ENCODE results near the gene PAIP1. TPM values are rescaled to one million over a fixed set of nuclear protein-coding genes. Genes with fewer than 3 reads are reported as not detected.
A peak's percentile ranks its signal among the peaks of the same experiment; 100 is the strongest.
"Not testable (repeated sequence)": the region's sequence is repeated elsewhere in the genome, so short reads cannot be mapped to it uniquely, and the experiment has no call there.

The PAIP1 gene
- total and polyA plus RNA-seq, 4 experiments from 2014 or later, result 36.0 to 48.9 (median 43.0) TPM

- Mint-ChIP-seq H3K9me3 (no peaks in the 10 kb centered on the region), H3K27ac (peak overlapping the region in 1 of 7 donors; percentile 11), H3K36me3 (peaks cover 0 to 13% of the 10 kb centered on the region in 2 donors), H3K4me3 (peak overlapping the region in 3 of 8 donors; percentile 30 to 65 (median 41)), H3K27me3 (no peaks in the 10 kb centered on the region), H3K4me1 (peaks cover 7 to 13% (median 8%) of the 10 kb centered on the region in 4 donors)
- Histone ChIP-seq H3K27me3 (ENCODE audit: insufficient read depth, low read length) (no peaks in the 10 kb centered on the region), H3K9me3 (ENCODE audit: control insufficient read depth in 1 of 2, low read length in 2 of 2) (no peaks in the 10 kb centered on the region), H3K36me3 (ENCODE audit: insufficient read depth, low read length) (no peaks in the 10 kb centered on the region), H3K4me1 (ENCODE audit: insufficient read depth, low read length) (peaks cover 9% of the 10 kb centered on the region), H3K4me3 (ENCODE audit: low read length in 2 of 2) (no peak overlapping the region), H3K27ac (ENCODE audit: low read depth, low read length) (no peak overlapping the region)
- CTCF ChIA-PET (ENCODE audit: partially characterized antibody), result interaction anchor here (1.8 to 2.1 kb wide), 2 partner anchors 42 to 74 kb away, joined by 4 to 9 read pairs; partner anchors contain the start of gene NNT
- POLR2A ChIA-PET (ENCODE audit: partially characterized antibody), result interaction anchor here (1.4 to 9.5 kb wide), 2 partner anchors 43 to 75 kb away, joined by 5 to 124 read pairs; partner anchors contain the start of genes NNT and TMEM267
- DNase-seq, result no peak
- intact Hi-C loops (cut with micrococcal nuclease), result no loop called here
These were observed 3.3 kb upstream of the PAIP1 start for GRCh38 chr5:43560128-43560527.

- POLR2A ChIA-PET (ENCODE audit: partially characterized antibody), result interaction anchor here (0.6 to 9.5 kb wide), 6 partner anchors 32 to 75 kb away, joined by 3 to 124 read pairs (median 8); partner anchors contain the start of genes C5orf34, NNT and TMEM267
- intact Hi-C loops (cut with micrococcal nuclease), result loop anchor here (1.0 to 5.0 kb wide), 4 partner anchors 73 to 1251 kb away; partner anchors contain the start of genes MRPS30 and TMEM267
- CTCF ChIA-PET (ENCODE audit: partially characterized antibody), result interaction anchor here (2.1 to 5.8 kb wide), 3 partner anchors 44 to 72 kb away, joined by 7 to 36 read pairs (median 8); partner anchors contain the start of genes NNT and TMEM267
- not testable (repeated sequence) for H3K9me3 ChIP-seq (ENCODE audit: control insufficient read depth in 1 of 2, low read length in 2 of 2); DNase-seq; H3K27me3 Mint-ChIP-seq; H3K9me3 Mint-ChIP-seq; H3K36me3 ChIP-seq (ENCODE audit: insufficient read depth, low read length); H3K27me3 ChIP-seq (ENCODE audit: insufficient read depth, low read length)
- peak overlapping the region in 6 of 8 donors; percentile 33 to 96 (median 90) for H3K4me3 Mint-ChIP-seq
- Histone ChIP-seq H3K4me1 (ENCODE audit: insufficient read depth, low read length) (peaks cover 45% of the 10 kb centered on the region), H3K4me3 (ENCODE audit: low read length in 2 of 2) (peak overlapping the region in 1 of 2 donors; percentile 84), H3K27ac (ENCODE audit: low read depth, low read length) (peak overlapping the region; percentile 84)
- peak overlapping the region in 2 of 7 donors; percentile 15 to 98 for H3K27ac Mint-ChIP-seq
- peaks cover 0 to 14% of the 10 kb centered on the region in 2 donors for H3K36me3 Mint-ChIP-seq
- peaks cover 7 to 13% (median 10%) of the 10 kb centered on the region in 4 donors for H3K4me1 Mint-ChIP-seq
These were observed 345 bp downstream of the PAIP1 start for GRCh38 chr5:43556607-43556856.

GRCh38 chr5:43555895-43556606 lies 826 bp downstream of the PAIP1 start:
- no peaks in the 10 kb centered on the region for H3K36me3 ChIP-seq (ENCODE audit: insufficient read depth, low read length)
- Mint-ChIP-seq H3K36me3 (peaks cover under 1 to 16% of the 10 kb centered on the region in 2 donors), H3K4me1 (peaks cover 7 to 13% (median 12%) of the 10 kb centered on the region in 4 donors), H3K27ac (peak overlapping the region in 6 of 7 donors; percentile 91 to 97 (median 94)), H3K9me3 (no peaks in the 10 kb centered on the region), H3K27me3 (no peaks in the 10 kb centered on the region), H3K4me3 (peak overlapping the region; percentile 90 to 96 (median 94))
- intact Hi-C loops (cut with micrococcal nuclease), result loop anchor here (1.0 to 5.0 kb wide), 4 partner anchors 73 to 1251 kb away; partner anchors contain the start of genes MRPS30 and TMEM267
- no peaks in the 10 kb centered on the region for H3K9me3 ChIP-seq (ENCODE audit: control insufficient read depth in 1 of 2, low read length in 2 of 2)
- DNase-seq, result peak in 1 of 5 donors; percentile 57
- H3K4me1 ChIP-seq (ENCODE audit: insufficient read depth, low read length), result peaks cover 50% of the 10 kb centered on the region
- H3K27me3 ChIP-seq (ENCODE audit: insufficient read depth, low read length), result no peaks in the 10 kb centered on the region
- peak overlapping the region; percentile 32 to 84 for H3K4me3 ChIP-seq (ENCODE audit: low read length in 2 of 2)
- CTCF ChIA-PET (ENCODE audit: partially characterized antibody), result interaction anchor here (0.7 to 5.8 kb wide), 6 partner anchors 13 to 77 kb away, joined by 3 to 36 read pairs (median 7); partner anchors contain the start of genes NNT and TMEM267
- peak overlapping the region; percentile 84 for H3K27ac ChIP-seq (ENCODE audit: low read depth, low read length)
- POLR2A ChIA-PET (ENCODE audit: partially characterized antibody), result interaction anchor here (0.6 to 9.5 kb wide), 7 partner anchors 22 to 75 kb away, joined by 3 to 124 read pairs (median 7); partner anchors contain the start of genes C5orf34, NNT and TMEM267

GRCh38 chr5:43554497-43554896 lies 2.4 kb downstream of the PAIP1 start:
- H3K27me3 Mint-ChIP-seq, result no peaks in the 10 kb centered on the region
- no peaks in the 10 kb centered on the region for H3K9me3 Mint-ChIP-seq
- intact Hi-C loops (cut with micrococcal nuclease), result no loop called here
- peaks cover 53% of the 10 kb centered on the region for H3K4me1 ChIP-seq (ENCODE audit: insufficient read depth, low read length)
- peaks cover 6 to 25% of the 10 kb centered on the region in 2 donors for H3K36me3 Mint-ChIP-seq
- peak overlapping the region in 1 of 7 donors; percentile 33 for H3K27ac Mint-ChIP-seq
- H3K36me3 ChIP-seq (ENCODE audit: insufficient read depth, low read length), result peaks cover 3% of the 10 kb centered on the region
- H3K4me3 Mint-ChIP-seq, result peak overlapping the region in 1 of 8 donors; percentile 94
- H3K27ac ChIP-seq (ENCODE audit: low read depth, low read length), result no peak overlapping the region
- H3K27me3 ChIP-seq (ENCODE audit: insufficient read depth, low read length), result no peaks in the 10 kb centered on the region
- ChIA-PET CTCF (ENCODE audit: partially characterized antibody) (interaction anchor here (0.8 to 5.8 kb wide), 6 partner anchors 12 to 642 kb away, joined by 3 to 36 read pairs (median 6); partner anchors contain the start of genes NNT and TMEM267), POLR2A (ENCODE audit: partially characterized antibody) (interaction anchor here (0.9 to 9.5 kb wide), 6 partner anchors 30 to 562 kb away, joined by 3 to 124 read pairs (median 6); partner anchors contain the start of genes C5orf34, NNT and TMEM267)
- DNase-seq, result no peak
- H3K4me1 Mint-ChIP-seq, result peaks cover 9 to 19% (median 14%) of the 10 kb centered on the region in 4 donors
- H3K9me3 ChIP-seq (ENCODE audit: control insufficient read depth in 1 of 2, low read length in 2 of 2), result no peaks in the 10 kb centered on the region
- no peak overlapping the region for H3K4me3 ChIP-seq (ENCODE audit: low read length in 2 of 2)

- no peaks in the 10 kb centered on the region for H3K9me3 Mint-ChIP-seq
- Histone ChIP-seq H3K27me3 (ENCODE audit: insufficient read depth, low read length) (no peaks in the 10 kb centered on the region), H3K36me3 (ENCODE audit: insufficient read depth, low read length) (peaks cover 3% of the 10 kb centered on the region), H3K27ac (ENCODE audit: low read depth, low read length) (no peak overlapping the region), H3K4me1 (ENCODE audit: insufficient read depth, low read length) (peaks cover 53% of the 10 kb centered on the region), H3K4me3 (ENCODE audit: low read length in 2 of 2) (no peak overlapping the region), H3K9me3 (ENCODE audit: control insufficient read depth in 1 of 2, low read length in 2 of 2) (no peaks in the 10 kb centered on the region)
- H3K4me1 Mint-ChIP-seq, result peaks cover 14 to 22% (median 18%) of the 10 kb centered on the region in 4 donors
- no peak overlapping the region for H3K27ac Mint-ChIP-seq
- no peaks in the 10 kb centered on the region for H3K27me3 Mint-ChIP-seq
- DNase-seq, result no peak
- CTCF ChIA-PET (ENCODE audit: partially characterized antibody), result interaction anchor here (0.6 to 5.8 kb wide), 2 partner anchors 26 to 69 kb away, joined by 3 to 36 read pairs; partner anchors contain the start of gene TMEM267
- H3K4me3 Mint-ChIP-seq, result no peak overlapping the region
- intact Hi-C loops (cut with micrococcal nuclease), result no loop called here
- H3K36me3 Mint-ChIP-seq, result peaks cover 10 to 31% of the 10 kb centered on the region in 2 donors
- POLR2A ChIA-PET (ENCODE audit: partially characterized antibody), result interaction anchor here (2.0 to 9.5 kb wide), 2 partner anchors 38 to 68 kb away, joined by 4 to 124 read pairs; partner anchors contain the start of genes C5orf34 and TMEM267
These were observed 3.5 kb downstream of the PAIP1 start for GRCh38 chr5:43553381-43553780.

GRCh38 chr5:43551731-43552130 lies 5.1 kb downstream of the PAIP1 start:
- H3K27ac ChIP-seq (ENCODE audit: low read depth, low read length), result no peak overlapping the region
- peaks cover 6 to 20% (median 16%) of the 10 kb centered on the region in 4 donors for H3K4me1 Mint-ChIP-seq
- H3K4me3 ChIP-seq (ENCODE audit: low read length in 2 of 2), result no peak overlapping the region
- intact Hi-C loops (cut with micrococcal nuclease), result no loop called here
- H3K27ac Mint-ChIP-seq, result no peak overlapping the region
- POLR2A ChIA-PET (ENCODE audit: partially characterized antibody), result interaction anchor here (9.5 kb wide), 1 partner anchor 67 kb away, joined by 124 read pairs; the partner anchor contains the start of gene TMEM267
- peaks cover 10 to 39% of the 10 kb centered on the region in 2 donors for H3K36me3 Mint-ChIP-seq
- CTCF ChIA-PET (ENCODE audit: partially characterized antibody), result interaction anchor here (5.8 kb wide), 1 partner anchor 67 kb away, joined by 36 read pairs; the partner anchor contains the start of gene TMEM267
- H3K9me3 ChIP-seq (ENCODE audit: control insufficient read depth in 1 of 2, low read length in 2 of 2), result no peaks in the 10 kb centered on the region
- H3K9me3 Mint-ChIP-seq, result no peaks in the 10 kb centered on the region
- no peaks in the 10 kb centered on the region for H3K27me3 Mint-ChIP-seq
- H3K36me3 ChIP-seq (ENCODE audit: insufficient read depth, low read length), result peaks cover 14% of the 10 kb centered on the region
- H3K27me3 ChIP-seq (ENCODE audit: insufficient read depth, low read length), result no peaks in the 10 kb centered on the region
- no peak overlapping the region for H3K4me3 Mint-ChIP-seq
- DNase-seq, result no peak
- peaks cover 53% of the 10 kb centered on the region for H3K4me1 ChIP-seq (ENCODE audit: insufficient read depth, low read length)

Data from CD4-positive, alpha-beta memory T cell (primary cell).